GM12873 (cell line): ENCODE data around the gene SMARCD3.

Experiments used
- TF ChIP-seq, protein P1 (sequence below): IDR thresholded peaks from 2 replicates; pipeline ENCODE4 v1.5.1; 2012; ENCODE audit warnings: low read depth, mild to moderate bottlenecking, moderate library complexity, low read length, control low read depth; ENCODE audit not compliant: insufficient read depth; ENCODE audit errors: missing control alignments

Gene SMARCD3

DNA sequence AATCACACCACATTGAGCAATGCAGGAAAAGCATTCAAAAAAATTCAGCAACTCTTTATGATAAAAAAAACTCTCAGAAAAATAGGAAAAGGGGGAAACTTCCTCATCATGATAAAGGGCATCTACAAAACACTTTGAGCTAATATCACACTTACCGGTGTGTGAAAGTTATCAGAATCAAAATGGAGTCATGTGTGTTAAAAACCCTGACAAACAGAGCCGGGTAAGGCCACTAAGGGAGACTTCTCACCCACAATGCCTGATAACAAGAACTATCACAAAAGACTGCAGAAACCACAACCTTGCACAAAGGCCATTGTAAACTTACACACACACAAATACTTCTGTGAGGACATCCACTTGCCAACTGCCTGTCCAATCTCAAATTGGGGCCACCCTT lies 34.8 kb upstream of the SMARCD3 start:
- TF ChIP-seq, protein P1, sequence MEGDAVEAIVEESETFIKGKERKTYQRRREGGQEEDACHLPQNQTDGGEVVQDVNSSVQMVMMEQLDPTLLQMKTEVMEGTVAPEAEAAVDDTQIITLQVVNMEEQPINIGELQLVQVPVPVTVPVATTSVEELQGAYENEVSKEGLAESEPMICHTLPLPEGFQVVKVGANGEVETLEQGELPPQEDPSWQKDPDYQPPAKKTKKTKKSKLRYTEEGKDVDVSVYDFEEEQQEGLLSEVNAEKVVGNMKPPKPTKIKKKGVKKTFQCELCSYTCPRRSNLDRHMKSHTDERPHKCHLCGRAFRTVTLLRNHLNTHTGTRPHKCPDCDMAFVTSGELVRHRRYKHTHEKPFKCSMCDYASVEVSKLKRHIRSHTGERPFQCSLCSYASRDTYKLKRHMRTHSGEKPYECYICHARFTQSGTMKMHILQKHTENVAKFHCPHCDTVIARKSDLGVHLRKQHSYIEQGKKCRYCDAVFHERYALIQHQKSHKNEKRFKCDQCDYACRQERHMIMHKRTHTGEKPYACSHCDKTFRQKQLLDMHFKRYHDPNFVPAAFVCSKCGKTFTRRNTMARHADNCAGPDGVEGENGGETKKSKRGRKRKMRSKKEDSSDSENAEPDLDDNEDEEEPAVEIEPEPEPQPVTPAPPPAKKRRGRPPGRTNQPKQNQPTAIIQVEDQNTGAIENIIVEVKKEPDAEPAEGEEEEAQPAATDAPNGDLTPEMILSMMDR: no peak

DNA sequence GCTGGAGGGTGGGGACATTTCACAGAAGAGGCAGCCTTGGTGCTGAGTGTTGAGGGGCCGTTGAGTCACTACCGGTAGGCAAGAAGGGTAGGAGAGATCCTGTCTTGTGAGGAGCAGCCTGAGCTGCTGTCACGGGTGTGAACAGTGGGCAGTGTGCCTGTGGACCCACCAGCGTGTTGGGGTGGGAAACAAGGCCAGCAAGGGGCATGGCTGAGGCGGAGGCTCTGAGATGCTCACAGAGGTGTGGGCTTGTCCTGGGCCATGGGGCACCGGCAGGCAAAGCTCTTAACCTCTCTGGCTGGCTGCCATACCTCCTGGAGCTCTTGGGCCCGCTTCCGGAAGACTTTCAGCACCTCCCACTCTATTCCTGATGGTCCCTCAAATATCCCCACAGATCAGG lies 33.6 kb upstream of the SMARCD3 start:
- TF ChIP-seq, protein P1: no peak

DNA sequence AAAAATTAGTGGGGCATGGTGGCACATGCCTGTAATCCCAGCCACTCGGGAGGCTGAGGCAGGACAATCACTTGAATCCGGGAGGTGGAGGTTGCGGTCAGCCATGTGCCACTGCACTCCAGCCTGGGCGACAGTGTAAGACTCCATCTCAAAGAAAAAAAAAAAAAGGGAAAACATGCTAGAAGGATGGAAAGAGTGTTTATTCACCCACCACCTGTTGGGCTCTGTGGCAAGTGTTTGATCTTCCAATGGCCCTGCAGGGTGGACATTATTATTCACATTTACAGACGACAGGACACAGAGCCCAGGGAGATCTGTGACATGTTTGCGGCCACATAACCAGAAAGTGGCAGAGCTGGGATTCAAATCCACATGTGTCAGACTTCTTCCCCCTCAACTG lies 33.2 kb upstream of the SMARCD3 start:
- TF ChIP-seq, protein P1: no peak

DNA sequence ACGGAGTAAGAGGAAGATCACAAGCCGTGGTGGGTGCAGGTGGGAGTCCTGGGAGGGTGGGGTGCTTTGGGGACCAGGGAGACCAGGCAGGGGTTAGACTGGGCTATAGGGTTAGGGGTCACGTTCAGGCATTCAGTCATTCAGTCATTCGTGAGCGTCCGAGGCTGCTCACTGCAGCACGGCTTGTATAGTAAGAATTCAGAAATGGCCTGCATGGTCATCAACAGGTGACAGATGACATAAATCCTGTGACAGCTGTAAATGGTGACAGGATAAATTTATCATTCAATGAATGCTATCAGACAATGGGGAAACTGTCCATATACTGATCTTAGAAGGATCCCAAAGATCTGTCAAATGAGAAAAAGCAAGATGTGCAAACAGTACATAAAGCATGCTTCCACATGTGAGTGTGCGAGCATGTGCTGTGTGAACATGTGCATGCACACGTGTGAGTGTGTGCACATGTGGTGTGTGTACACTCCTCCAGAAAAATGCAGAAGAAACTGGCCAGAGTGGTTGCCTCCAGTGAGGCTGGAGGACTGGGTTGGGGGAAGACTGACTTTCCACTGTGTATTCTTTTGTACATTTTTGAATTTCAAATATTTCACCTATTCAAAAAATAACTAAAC lies 32.0 kb upstream of the SMARCD3 start:
- TF ChIP-seq, protein P1: no peak

DNA sequence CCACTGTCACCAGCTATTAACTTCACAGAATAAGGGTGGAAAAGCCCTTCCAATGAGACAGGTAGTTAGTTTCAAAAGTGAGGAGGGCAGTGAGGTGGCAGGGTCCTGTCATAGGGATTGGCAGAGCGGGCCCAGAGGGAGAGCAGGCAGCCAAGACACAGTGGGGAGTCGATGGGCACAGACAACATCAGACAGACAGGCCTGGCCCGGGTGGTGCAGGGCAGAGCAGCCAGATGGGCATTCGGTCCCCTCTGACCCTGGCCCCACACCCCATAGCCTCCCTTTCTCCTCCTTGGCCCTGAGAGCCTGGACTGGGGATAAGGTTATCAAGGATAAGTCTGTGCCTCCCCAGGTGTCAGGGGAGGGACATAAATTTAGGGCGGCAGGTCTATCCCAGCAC lies 31.4 kb upstream of the SMARCD3 start:
- TF ChIP-seq, protein P1: no peak

DNA sequence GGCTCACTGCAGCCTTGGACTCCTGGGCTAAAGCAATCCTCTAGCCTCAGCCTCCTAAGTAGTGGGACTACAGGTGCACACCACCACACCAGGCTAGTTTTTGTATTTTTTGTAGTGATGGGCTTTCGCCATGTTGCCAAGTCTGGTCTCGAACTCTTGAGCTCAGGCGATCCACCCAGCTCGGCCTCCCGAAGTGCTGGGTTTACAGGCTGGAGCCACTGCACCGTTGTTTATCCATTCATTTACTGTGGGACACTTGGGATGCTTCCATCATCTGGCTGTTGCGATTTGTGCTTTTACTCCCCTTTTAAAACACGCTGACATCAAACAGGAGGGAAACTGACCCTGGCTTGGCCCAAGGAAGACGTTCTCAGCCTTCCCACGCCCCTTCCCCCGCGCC lies 30.5 kb upstream of the SMARCD3 start:
- TF ChIP-seq, protein P1: no peak

DNA sequence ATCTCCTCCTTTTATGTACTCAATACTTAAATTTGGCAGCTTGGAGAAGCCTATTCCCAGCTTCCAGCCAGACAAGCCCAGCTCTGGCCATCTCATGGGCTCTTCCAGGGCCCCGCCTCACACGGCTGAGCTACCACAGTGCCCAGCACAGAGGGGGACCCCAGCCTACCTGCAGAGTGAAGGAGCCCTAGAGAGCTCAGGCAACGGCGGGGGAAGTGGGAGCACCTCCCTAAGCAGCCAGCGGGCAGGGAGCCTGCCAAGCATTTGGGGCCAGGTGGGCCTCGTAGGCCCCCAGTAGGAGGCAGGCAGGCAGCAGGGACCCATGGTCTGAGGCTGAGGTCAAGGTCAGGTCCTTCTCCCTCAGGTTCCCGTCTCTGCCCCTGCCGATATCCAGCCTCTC lies 29.1 kb upstream of the SMARCD3 start:
- TF ChIP-seq, protein P1: no peak
